HepG2 (cell line): ENCODE data around the gene ABCG1. TPM values are rescaled to one million over a fixed set of nuclear protein-coding genes. Genes with fewer than 3 reads are reported as not detected.

Source experiments
- ATAC-seq: fragments of 200-7000 bp; cut with Tn5 transposase; 3 replicates; pipeline ENCODE4 v1.9.1; 2020; ENCODE audit warnings: mild to moderate bottlenecking, moderate library complexity
- BruUV-seq: library from RNA; stranded (reverse); fragments of 400-500 nt; replicated peaks from 2 replicates; lab custom pipeline; 2021; lab: Mats Ljungman, UMichigan
- CTCF ChIA-PET: fragments of 300-600 bp; formaldehyde crosslinking; extraction: SDS; loops from one replicate; lab custom pipeline; 2021; ENCODE audit warnings: low total read pairs, inconsistent platforms, low intra/inter-chr PET ratio; lab: Yijun Ruan, JAX
- POLR2A ChIA-PET: fragments of 350-600 bp; sonication (Branson Sonifier 250); formaldehyde crosslinking; loops from one replicate; lab custom pipeline; 2020; ENCODE audit warnings: antibody characterized with exemption, inconsistent platforms; lab: Yijun Ruan, JAX
- DNase-seq: peaks from one replicate; pipeline ENCODE4 v3.0.0-alpha.2; 2015; ENCODE audit warnings: low spot score
- FAIRE-seq: peaks from 3 replicates; lab custom pipeline; 2011; peaks lifted over from hg19 to GRCh38; lab: Jason Lieb, UNC
- H2AFZ ChIP-seq: one replicate; pipeline ENCODE4 v1.6.1; 2011; ENCODE audit warnings: low read length, inconsistent platforms
- H3K27ac ChIP-seq: fragments of 300-600 bp; 3 replicates; pipeline ENCODE4 v1.8.0; 2011; ENCODE audit warnings: mixed run types, mild to moderate bottlenecking, mixed read lengths, low read length, inconsistent platforms; ENCODE audit not compliant: insufficient read depth; ENCODE audit errors: extremely low read length
- H3K27me3 ChIP-seq, 2 experiments: fragments of 200-600 bp in 1 of 2; 2 replicates in 1 of 2; 3 replicates in 1 of 2; pipeline versions ENCODE4 v1.6.0 to v1.8.0; 2011; ENCODE audit warnings: low read length in 2 of 2, mild to moderate bottlenecking in 2 of 2, moderate library complexity in 2 of 2, inconsistent platforms in 1 of 2; ENCODE audit not compliant: insufficient read depth in 2 of 2, control insufficient read depth in 1 of 2
- H3K36me3 ChIP-seq, 2 experiments: fragments of 200-600 bp in 1 of 2; replicated peaks in 1 of 2; 2 replicates in 1 of 2; 3 replicates in 1 of 2; pipeline versions ENCODE4 v1.5.1 to v1.8.0; 2011; ENCODE audit warnings: low read length in 2 of 2, inconsistent platforms in 1 of 2; ENCODE audit not compliant: insufficient read depth in 2 of 2, control insufficient read depth in 1 of 2
- H3K4me1 ChIP-seq: 2 replicates; pipeline ENCODE4 v1.5.1; 2012; ENCODE audit warnings: low read length, inconsistent platforms; ENCODE audit not compliant: insufficient read depth
- H3K4me2 ChIP-seq: 2 replicates; pipeline ENCODE4 v1.6.0; 2011; ENCODE audit warnings: low read depth, low read length, inconsistent platforms
- H3K4me3 ChIP-seq, 3 experiments: fragments of 200-600 bp in 1 of 3; sonication (generic), shearing (Covaris generic) in 1 of 3; replicated peaks in 1 of 3; 2 replicates each; pipeline ENCODE4 v1.5.1; 2011 to 2016; ENCODE audit warnings: low read length in 3 of 3, inconsistent platforms in 2 of 3, low read depth in 2 of 3, mild to moderate bottlenecking in 2 of 3, control low read depth in 1 of 3, mixed read lengths in 1 of 3; ENCODE audit not compliant: insufficient read depth in 1 of 3
- H3K79me2 ChIP-seq: one replicate; pipeline ENCODE4 v1.6.1; 2011; ENCODE audit warnings: low read length, inconsistent platforms; ENCODE audit not compliant: insufficient read depth
- H3K9ac ChIP-seq: 2 replicates; pipeline ENCODE4 v1.6.0; 2011; ENCODE audit warnings: mild to moderate bottlenecking, low read depth, low read length, inconsistent platforms; ENCODE audit not compliant: insufficient read depth
- H3K9me3 ChIP-seq: 2 replicates; pipeline ENCODE4 v1.5.1; 2012; ENCODE audit warnings: mild to moderate bottlenecking, low read length
- H4K20me1 ChIP-seq: 2 replicates; pipeline ENCODE4 v1.6.0; 2011; ENCODE audit warnings: inconsistent platforms, mild to moderate bottlenecking, low read length, moderate library complexity; ENCODE audit not compliant: insufficient read depth
- GATAD2A ChIP-seq: IDR thresholded peaks from 2 replicates; pipeline ENCODE4 v1.6.1; 2016
- NAIF1 ChIP-seq: sonication (generic); formaldehyde crosslinking; IDR thresholded peaks from 2 replicates; pipeline ENCODE4 v1.5.0; 2020; ENCODE audit warnings: mild to moderate bottlenecking, missing genetic modification reagents, borderline replicate concordance
- NFYC ChIP-seq: IDR thresholded peaks from 2 replicates; pipeline ENCODE4 v1.6.1; 2016; ENCODE audit warnings: missing genetic modification reagents, missing compliant biosample characterization
- RFX1 ChIP-seq: fragments of 450-650 bp; IDR thresholded peaks from 2 replicates; pipeline ENCODE4 v1.6.1; 2017
- ZNF235 ChIP-seq: sonication (generic); formaldehyde crosslinking; IDR thresholded peaks from 2 replicates; pipeline ENCODE4 v1.8.1; 2023; ENCODE audit warnings: mild to moderate bottlenecking, missing genetic modification reagents, borderline replicate concordance
- ZNF263 ChIP-seq: sonication (generic); formaldehyde crosslinking; IDR thresholded peaks from 2 replicates; pipeline ENCODE4 v1.4.0; 2020; ENCODE audit warnings: missing genetic modification reagents
- ZNF317 ChIP-seq: sonication (generic); formaldehyde crosslinking; IDR thresholded peaks from 2 replicates; pipeline ENCODE4 v1.5.0; 2020; ENCODE audit warnings: mild to moderate bottlenecking, missing genetic modification reagents
- ZNF331 ChIP-seq: sonication (generic); formaldehyde crosslinking; IDR thresholded peaks from 2 replicates; pipeline ENCODE4 v1.4.0; 2020; ENCODE audit warnings: missing genetic modification reagents
- ZNF615 ChIP-seq: sonication (generic); formaldehyde crosslinking; IDR thresholded peaks from 2 replicates; pipeline ENCODE4 v1.5.0; 2020; ENCODE audit warnings: mild to moderate bottlenecking, missing genetic modification reagents, borderline replicate concordance
- WGBS: methylation state at CpG from one replicate; pipeline ENCODE4 v1.1.6; 2017; ENCODE audit warnings: low lambda C conversion rate; 5-methylcytosine and 5-hydroxymethylcytosine counted together
- in situ Hi-C: cut with HindIII; loops from 2 replicates; pipeline ENCODE4 v1.10.0; 2017; ENCODE audit warnings: low pct_unique_long_range_greater_than_20kb; ENCODE audit not compliant: extremely low pct_ligation_motif_present
- intact Hi-C: fragments of 100-400 bp; cut with micrococcal nuclease; formaldehyde crosslinking; loops from one replicate; pipeline ENCODE4 v1.10.0; 2022; ENCODE audit not compliant: unreplicated experiment
- polyA plus RNA-seq, 8 experiments: library from polyadenylated mRNA; depleted of rRNA in 3 of 8; stranded (reverse) in 7 of 8; unstranded in 1 of 8; fragments of >200 nt; fragmentation: Illumina TruSeq in 4 of 8; extraction: Trizol in 4 of 8; gene quantifications; 2 replicates each; pipeline versions ENCODE4 v1.2.1 to v1.2.3, GENCODE V29; 2011 to 2016; ENCODE audit warnings: low read depth in 4 of 8, missing spikeins in 1 of 8, mixed read lengths in 1 of 8; ENCODE audit not compliant: insufficient read depth in 1 of 8
- total RNA-seq, 5 experiments: library from RNA; depleted of rRNA; stranded (reverse); fragments of >200 nt; fragmentation: Illumina TruSeq; extraction: Trizol; gene quantifications; 2 replicates each; pipeline ENCODE4 v1.2.3, GENCODE V29; 2016; ENCODE audit warnings: low read depth in 1 of 5
- TF ChIP-seq, protein P1 (sequence below): sonication (generic); formaldehyde crosslinking; IDR thresholded peaks from 2 replicates; pipeline ENCODE4 v1.4.0; 2020; ENCODE audit warnings: missing genetic modification reagents
- TF ChIP-seq, protein P2 (sequence below), 2 experiments: IDR thresholded peaks; 2 replicates each; pipeline ENCODE4 v1.6.1; 2011 to 2012; ENCODE audit warnings: low read length in 2 of 2, borderline replicate concordance in 1 of 2, low read depth in 1 of 2, mild to moderate bottlenecking in 1 of 2, moderate library complexity in 1 of 2
- TF ChIP-seq, protein P3 (sequence below): IDR thresholded peaks from 2 replicates; pipeline ENCODE4 v1.6.1; 2016; ENCODE audit warnings: mild to moderate bottlenecking
- TF ChIP-seq, protein P4 (sequence below): IDR thresholded peaks from 2 replicates; pipeline ENCODE4 v1.6.1; 2016; ENCODE audit warnings: mild to moderate bottlenecking, missing biosample characterization, missing genetic modification reagents

ABCG1 gene
- total and polyA plus RNA-seq, 2 of the 13 experiments (the other 11 are each of a cell fraction or from before 2014, with no cell fraction given): 0.04 TPM; not detected in 1

DNA sequence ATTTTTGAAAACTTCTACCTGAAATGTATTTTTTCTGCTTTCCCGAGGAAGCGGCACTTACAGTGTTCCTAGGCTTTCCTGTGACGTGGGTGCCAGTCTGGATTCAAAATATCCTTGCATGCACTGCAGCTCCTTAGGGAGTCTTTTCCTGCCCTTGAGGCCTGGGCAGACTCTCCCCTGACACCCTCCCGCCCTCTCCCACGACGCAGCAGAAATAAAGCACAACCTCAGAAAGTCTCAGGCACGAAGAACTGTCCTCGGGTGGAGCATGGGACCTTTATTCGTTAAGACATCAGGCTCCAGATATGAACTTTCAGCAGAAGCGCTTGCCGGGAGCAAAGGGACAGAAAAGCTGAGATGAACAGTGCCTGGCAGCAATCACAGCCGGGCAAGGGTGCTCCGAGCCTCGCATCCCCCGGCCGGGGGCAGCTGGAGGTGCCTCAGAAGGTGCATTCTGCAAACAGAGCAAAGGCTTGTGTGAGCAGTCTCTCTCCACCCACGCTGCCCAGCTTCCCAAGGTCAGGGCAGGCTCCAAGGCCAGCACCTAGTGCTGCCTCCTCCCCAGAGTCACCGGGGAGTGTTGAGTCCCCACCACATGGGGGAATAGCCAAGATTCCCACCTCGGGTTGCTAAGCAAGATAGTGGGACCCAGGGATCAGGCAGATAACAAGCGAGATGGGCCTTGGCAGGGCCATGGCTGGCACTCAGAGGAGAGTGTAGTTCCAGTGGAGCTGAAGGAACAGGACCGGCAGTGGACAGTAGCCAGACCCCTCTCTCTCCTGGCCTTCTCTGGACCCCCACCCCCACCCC, 93.1 kb downstream of the ABCG1 start:
- BruUV-seq: no TSS peak
- DNase-seq (no peak), ATAC-seq (peak; percentile 12), FAIRE-seq (no peak)
- Histone ChIP-seq H3K4me3 (no peak overlapping the region; a peak in 1 of 6 replicates), H3K79me2 (no peaks in the 10 kb centered on the region), H3K4me2 (peak overlapping the region; percentile 41), H3K4me1 (peaks cover 61% of the 10 kb centered on the region), H3K9ac (no peak overlapping the region), H2AFZ (no peak overlapping the region), H3K27me3 (peaks cover 1 to 3% of the 10 kb centered on the region in 2 experiments; a peak in 3 of 5 replicates), H4K20me1 (no peaks in the 10 kb centered on the region), H3K27ac (no peak overlapping the region), H3K36me3 (no peaks in the 10 kb centered on the region), H3K9me3 (no peaks in the 10 kb centered on the region)
- POLR2A ChIA-PET: interaction anchor here (0.9 kb wide), 1 partner anchor 74 kb away, joined by 3 read pairs; no protein-coding TSS in a partner anchor
- in situ Hi-C loops (no loop called here), intact Hi-C loops (no loop called here)
- WGBS: 39% methylated on average over 11 of the region's 21 CpGs
- CTCF ChIA-PET: interaction anchor here (4.8 kb wide), 1 partner anchor 69 kb away, joined by 16 read pairs; no protein-coding TSS in a partner anchor
- no peak for TF ChIP-seq NAIF1 (CRISPR knock-in tag)
- TF ChIP-seq, protein P1, sequence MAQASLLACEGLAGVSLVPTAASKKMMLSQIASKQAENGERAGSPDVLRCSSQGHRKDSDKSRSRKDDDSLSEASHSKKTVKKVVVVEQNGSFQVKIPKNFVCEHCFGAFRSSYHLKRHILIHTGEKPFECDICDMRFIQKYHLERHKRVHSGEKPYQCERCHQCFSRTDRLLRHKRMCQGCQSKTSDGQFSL: no peak
- no peak for TF ChIP-seq ZNF615 (CRISPR knock-in tag)
- no peak for TF ChIP-seq RFX1
- TF ChIP-seq NFYC (CRISPR knock-in tag): no peak
- TF ChIP-seq ZNF317 (CRISPR knock-in tag): no peak
- TF ChIP-seq, protein P2, sequence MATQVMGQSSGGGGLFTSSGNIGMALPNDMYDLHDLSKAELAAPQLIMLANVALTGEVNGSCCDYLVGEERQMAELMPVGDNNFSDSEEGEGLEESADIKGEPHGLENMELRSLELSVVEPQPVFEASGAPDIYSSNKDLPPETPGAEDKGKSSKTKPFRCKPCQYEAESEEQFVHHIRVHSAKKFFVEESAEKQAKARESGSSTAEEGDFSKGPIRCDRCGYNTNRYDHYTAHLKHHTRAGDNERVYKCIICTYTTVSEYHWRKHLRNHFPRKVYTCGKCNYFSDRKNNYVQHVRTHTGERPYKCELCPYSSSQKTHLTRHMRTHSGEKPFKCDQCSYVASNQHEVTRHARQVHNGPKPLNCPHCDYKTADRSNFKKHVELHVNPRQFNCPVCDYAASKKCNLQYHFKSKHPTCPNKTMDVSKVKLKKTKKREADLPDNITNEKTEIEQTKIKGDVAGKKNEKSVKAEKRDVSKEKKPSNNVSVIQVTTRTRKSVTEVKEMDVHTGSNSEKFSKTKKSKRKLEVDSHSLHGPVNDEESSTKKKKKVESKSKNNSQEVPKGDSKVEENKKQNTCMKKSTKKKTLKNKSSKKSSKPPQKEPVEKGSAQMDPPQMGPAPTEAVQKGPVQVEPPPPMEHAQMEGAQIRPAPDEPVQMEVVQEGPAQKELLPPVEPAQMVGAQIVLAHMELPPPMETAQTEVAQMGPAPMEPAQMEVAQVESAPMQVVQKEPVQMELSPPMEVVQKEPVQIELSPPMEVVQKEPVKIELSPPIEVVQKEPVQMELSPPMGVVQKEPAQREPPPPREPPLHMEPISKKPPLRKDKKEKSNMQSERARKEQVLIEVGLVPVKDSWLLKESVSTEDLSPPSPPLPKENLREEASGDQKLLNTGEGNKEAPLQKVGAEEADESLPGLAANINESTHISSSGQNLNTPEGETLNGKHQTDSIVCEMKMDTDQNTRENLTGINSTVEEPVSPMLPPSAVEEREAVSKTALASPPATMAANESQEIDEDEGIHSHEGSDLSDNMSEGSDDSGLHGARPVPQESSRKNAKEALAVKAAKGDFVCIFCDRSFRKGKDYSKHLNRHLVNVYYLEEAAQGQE (IDR thresholded peaks at IDR 0.05; ENCODE audit: borderline replicate concordance in 1 of 2, low read depth in 1 of 2, low read length in 2 of 2): no peak
- TF ChIP-seq GATAD2A: 0 out of 2 replicates have a peak, but pooled peaks have one; percentile 17
- TF ChIP-seq, protein P3, sequence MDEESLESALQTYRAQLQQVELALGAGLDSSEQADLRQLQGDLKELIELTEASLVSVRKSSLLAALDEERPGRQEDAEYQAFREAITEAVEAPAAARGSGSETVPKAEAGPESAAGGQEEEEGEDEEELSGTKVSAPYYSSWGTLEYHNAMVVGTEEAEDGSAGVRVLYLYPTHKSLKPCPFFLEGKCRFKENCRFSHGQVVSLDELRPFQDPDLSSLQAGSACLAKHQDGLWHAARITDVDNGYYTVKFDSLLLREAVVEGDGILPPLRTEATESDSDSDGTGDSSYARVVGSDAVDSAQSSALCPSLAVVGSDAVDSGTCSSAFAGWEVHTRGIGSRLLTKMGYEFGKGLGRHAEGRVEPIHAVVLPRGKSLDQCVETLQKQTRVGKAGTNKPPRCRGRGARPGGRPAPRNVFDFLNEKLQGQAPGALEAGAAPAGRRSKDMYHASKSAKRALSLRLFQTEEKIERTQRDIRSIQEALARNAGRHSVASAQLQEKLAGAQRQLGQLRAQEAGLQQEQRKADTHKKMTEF: no peak
- TF ChIP-seq ZNF263 (CRISPR knock-in tag): peak; percentile 41; the same call in 1 of the 2 replicates
- TF ChIP-seq, protein P4, sequence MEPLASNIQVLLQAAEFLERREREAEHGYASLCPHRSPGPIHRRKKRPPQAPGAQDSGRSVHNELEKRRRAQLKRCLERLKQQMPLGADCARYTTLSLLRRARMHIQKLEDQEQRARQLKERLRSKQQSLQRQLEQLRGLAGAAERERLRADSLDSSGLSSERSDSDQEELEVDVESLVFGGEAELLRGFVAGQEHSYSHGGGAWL: no peak
- no peak for TF ChIP-seq ZNF235 (CRISPR knock-in tag)
- TF ChIP-seq ZNF331 (CRISPR knock-in tag): no peak
